Measurements from ENCODE around the gene TTC12. TPM values are rescaled to one million over a fixed set of nuclear protein-coding genes. Genes with fewer than 3 reads are reported as not detected.

The TTC12 gene
- total and polyA plus RNA-seq, 2 of the 13 experiments (the other 11 are each of a cell fraction or from before 2014, with no cell fraction given), result 5.4 to 11.6 TPM

GRCh38 chr11:113373981-113374560, 59.7 kb downstream of the TTC12 start (continued):
- no peak for TF ChIP-seq ZNF33B (CRISPR knock-in tag; IDR thresholded peaks at IDR 0.05)
- TF ChIP-seq ZNF713 (CRISPR knock-in tag; IDR thresholded peaks at IDR 0.05), result no peak
- no peak for TF ChIP-seq ZNF766 (CRISPR knock-in tag; IDR thresholded peaks at IDR 0.05; ENCODE audit: borderline replicate concordance)

GRCh38 chr11:113375402-113375801, 61.0 kb downstream of the TTC12 start:
- intact Hi-C loops (cut with micrococcal nuclease; ENCODE audit: unreplicated experiment) (no loop called here), in situ Hi-C loops (cut with HindIII; ENCODE audit: extremely low pct_ligation_motif_present, low pct_unique_long_range_greater_than_20kb) (no loop called here)
- Histone ChIP-seq H3K4me1 (ENCODE audit: insufficient read depth, low read length) (no peaks in the 10 kb centered on the region), H2AFZ (ENCODE audit: low read length) (no peak overlapping the region), H3K27ac (ENCODE audit: extremely low read length, insufficient read depth, low read length) (no peak overlapping the region), H3K9me3 (ENCODE audit: low read length) (no peaks in the 10 kb centered on the region), H3K4me2 (ENCODE audit: low read depth, low read length) (no peak overlapping the region), H3K4me3 (replicated peaks in 1 of 3; ENCODE audit: insufficient read depth in 1 of 3, low read depth in 2 of 3, low read length in 3 of 3) (no peak overlapping the region), H3K36me3 (replicated peaks in 1 of 2; ENCODE audit: control insufficient read depth in 1 of 2, insufficient read depth in 2 of 2, low read length in 2 of 2) (no peaks in the 10 kb centered on the region), H3K79me2 (ENCODE audit: insufficient read depth, low read length) (no peaks in the 10 kb centered on the region), H3K27me3 (ENCODE audit: control insufficient read depth in 1 of 2, insufficient read depth in 2 of 2, low read length in 2 of 2) (no peaks in the 10 kb centered on the region), H4K20me1 (ENCODE audit: insufficient read depth, low read length) (no peaks in the 10 kb centered on the region), H3K9ac (ENCODE audit: insufficient read depth, low read depth, low read length) (no peak overlapping the region)
- no peak for TF ChIP-seq ZNF691 (CRISPR knock-in tag; IDR thresholded peaks at IDR 0.05; ENCODE audit: borderline replicate concordance, low read depth)
- TF ChIP-seq TRAFD1 (CRISPR knock-in tag; IDR thresholded peaks at IDR 0.05; ENCODE audit: borderline replicate concordance), result no peak
- no peak for TF ChIP-seq MED1 (CRISPR knock-in tag; IDR thresholded peaks at IDR 0.05)
- no peak for TF ChIP-seq ZNF562 (CRISPR knock-in tag; IDR thresholded peaks at IDR 0.05; ENCODE audit: borderline replicate concordance)
- FAIRE-seq (no peak), DNase-seq (ENCODE audit: low spot score) (no peak), ATAC-seq (no peak)
- ChIA-PET POLR2A (no interaction called here), CTCF (ENCODE audit: low intra/inter-chr PET ratio, low total read pairs) (no interaction called here)
- 59% methylated on average over 5 of the region's 5 CpGs for WGBS (ENCODE audit: low lambda C conversion rate)
- no TSS peak for BruUV-seq (replicated peaks)

All from HepG2 (cell line).